SKM-1 (cell line): ENCODE measurements around the gene OSBP2.

Source experiments
- DNase-seq: peaks from one replicate; lab custom pipeline; 2025; ENCODE audit not compliant: unreplicated experiment; lab: John Stamatoyannopoulos, UW

The OSBP2 gene

DNA sequence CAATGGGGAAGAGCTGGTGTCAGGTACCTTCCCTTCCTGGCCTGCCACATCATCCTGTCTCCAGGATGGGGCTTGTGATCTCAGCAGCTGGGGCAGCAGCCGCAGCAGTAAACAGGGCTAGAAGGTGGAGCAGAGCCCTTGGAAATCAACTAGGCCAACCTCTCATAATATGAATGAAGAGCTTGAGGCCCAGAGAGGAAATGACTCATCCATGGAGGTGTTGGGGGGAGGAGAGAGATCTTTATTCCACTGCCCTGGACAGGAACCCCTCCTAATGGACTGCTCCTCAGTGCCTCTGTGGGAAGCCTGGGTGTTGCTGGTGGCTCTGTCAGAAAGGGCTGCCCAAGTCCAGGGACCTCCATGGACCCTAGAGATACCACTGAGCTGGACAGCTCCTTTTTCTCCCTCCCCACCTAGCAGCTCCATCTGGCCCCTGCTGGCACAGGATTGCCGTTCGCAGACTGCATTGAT lies 111.8 kb downstream of the OSBP2 start:
- no peak for DNase-seq

DNA sequence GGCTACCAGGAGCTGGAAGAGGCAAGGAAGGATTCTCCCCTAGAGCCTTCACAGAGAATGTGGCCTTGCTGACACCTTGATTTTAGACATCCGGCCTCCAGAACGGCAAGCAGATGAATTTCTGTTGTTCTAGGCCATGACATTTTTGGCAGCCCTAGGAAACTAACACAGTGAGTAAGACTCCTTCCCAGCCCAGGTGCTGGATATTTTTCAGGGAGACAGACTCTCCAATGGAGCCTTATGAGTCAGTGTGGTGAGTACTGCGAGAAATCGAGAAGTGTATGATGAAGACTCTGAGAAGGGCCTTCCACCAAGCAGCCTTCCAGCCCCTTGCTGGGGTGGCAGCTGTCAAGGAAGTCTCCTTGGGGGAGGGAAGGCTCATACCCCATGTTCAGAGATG lies 114.4 kb downstream of the OSBP2 start:
- no peak for DNase-seq

DNA sequence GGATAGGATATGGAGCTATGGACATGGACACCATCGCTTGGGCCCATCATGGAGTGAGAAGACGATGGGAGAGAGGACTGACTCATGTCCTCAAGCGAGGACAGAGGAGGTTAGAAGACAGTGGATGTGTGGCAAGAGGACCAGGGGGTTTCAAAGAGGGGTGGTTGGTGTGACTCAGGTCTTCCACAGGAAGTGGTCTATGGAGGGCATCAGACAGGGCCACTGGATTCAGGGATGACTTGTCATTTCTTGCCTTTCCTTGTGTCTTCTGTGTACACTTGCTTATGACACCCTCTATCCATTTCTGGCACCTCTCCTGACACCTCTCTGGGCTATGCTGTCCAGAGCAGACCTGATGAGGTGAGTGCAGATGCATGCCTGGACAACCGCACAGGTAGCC lies 115.4 kb downstream of the OSBP2 start:
- DNase-seq, result no peak

DNA sequence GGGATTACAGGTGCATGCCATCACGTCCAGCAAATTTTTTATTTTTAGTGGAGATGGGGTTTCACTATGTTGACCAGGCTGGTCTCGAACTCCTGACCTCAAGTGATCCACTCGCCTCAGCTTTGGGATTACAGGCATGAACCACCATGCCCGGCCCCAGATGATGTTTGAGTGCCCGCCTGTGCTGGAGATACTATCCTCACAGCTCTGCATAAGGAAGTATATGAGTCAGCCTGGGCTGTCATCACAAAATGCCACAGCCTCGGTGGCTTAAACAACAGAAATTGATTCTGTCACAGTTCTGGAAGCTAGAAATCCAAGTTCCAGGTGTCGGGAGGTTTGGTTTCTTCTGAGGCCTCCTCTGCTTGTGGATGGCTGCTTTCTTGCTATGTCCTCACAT lies 119.3 kb downstream of the OSBP2 start:
- no peak for DNase-seq

GRCh38 chr22:30816413-30816812 lies 121.7 kb downstream of the OSBP2 start:
- no peak for DNase-seq

DNA sequence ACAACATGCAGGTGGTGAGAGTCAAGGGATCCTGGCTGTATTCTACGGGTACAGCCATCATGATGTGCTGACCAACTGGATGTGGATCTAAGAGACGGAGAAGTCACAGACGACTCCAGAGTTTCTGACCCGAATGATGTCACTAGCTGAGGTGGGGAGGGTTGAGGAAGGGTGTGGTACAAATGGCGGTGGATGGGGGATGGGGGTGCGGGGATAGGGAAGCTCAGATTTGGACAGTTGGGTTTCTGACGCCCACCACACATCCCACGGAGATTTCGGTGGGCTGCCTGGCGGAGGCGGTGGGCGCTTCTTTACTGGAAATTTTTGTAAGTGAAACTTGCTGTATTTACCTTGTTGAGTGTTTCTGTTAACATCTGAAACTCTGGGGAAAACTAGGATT lies 126.7 kb downstream of the OSBP2 start:
- DNase-seq, result no peak

- DNase-seq, result no peak
Measured at GRCh38 chr22:30821863-30822215, 127.2 kb downstream of the OSBP2 start.

DNA sequence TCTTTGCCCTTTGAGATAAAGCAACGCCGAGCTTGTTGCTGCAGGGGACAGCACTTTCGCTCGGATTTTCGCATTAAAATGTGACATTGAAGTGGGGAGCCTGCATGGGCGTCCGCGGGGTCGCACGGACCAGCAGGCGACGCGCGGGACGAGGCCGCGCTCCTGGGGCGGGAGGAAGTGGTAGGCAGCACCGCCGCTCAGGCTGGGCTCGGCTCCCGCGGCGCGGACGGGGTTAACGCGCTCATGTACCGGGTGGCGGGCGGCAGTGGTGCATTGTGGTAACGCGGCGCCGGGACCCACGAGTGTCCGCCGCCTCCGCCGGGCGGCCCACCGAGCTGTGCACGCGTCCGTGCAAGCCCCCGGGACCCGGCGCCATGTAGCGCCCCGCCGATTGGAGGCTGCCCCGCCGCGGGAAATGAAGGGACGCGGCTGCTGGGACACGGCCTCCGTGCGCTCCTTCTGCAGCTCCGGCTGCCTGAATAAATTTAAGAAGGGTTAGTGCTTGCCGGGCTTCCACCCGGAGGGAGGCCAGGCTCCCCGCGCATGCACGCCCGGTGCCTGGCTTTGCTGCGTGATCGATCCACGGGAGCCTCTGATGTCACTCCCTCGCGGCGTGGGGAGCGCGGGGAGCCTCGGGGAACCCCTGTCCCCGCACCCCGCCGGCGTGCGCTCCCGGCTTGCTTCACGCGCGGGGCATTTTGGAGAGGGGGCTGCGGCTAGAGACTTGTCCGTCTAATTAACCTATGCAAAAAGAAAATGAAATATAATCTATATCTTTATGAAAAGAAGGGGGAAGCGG lies 127.7 kb downstream of the OSBP2 start:
- DNase-seq, result no peak

DNA sequence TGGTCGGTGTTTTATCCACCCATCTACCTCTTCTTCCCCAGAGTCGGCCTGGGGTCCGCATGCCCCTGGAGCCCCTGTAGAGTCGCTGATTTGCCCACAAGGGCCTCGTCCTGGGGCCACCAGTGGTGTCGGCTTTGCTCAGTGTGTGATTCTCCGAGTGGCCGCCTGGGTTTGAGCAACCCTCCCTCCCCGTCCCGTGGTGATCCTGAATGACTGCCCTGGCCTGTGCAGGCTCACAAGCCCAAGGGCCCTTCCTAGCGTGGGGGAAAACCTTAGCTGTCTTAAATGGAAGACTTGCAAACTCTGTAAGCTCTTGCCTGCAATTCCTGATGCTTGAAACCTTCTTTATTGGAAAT lies 128.3 kb downstream of the OSBP2 start:
- DNase-seq, result no peak

- DNase-seq, result no peak
Measured at GRCh38 chr22:30824096-30824495, 129.4 kb downstream of the OSBP2 start.

DNA sequence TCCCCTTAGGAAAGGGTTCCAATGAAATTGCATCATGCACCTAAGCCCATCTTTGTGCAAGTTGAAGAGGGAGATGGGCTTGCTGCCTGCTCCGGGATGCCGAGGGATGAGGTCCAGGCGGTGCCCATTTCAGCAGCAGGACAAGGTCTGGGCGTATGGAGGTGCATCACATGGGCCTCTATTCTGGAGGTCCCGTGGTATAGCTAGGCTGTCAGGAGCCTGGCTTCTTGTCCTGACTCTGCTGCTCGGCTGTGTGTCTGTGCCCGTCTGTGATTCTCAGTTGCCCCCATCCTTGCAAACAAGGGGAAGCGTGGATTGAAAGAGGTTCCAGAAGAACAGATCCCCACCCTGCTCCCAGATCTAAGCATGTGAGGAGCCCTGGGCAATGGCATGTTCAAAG lies 130.0 kb downstream of the OSBP2 start:
- no peak for DNase-seq

DNA sequence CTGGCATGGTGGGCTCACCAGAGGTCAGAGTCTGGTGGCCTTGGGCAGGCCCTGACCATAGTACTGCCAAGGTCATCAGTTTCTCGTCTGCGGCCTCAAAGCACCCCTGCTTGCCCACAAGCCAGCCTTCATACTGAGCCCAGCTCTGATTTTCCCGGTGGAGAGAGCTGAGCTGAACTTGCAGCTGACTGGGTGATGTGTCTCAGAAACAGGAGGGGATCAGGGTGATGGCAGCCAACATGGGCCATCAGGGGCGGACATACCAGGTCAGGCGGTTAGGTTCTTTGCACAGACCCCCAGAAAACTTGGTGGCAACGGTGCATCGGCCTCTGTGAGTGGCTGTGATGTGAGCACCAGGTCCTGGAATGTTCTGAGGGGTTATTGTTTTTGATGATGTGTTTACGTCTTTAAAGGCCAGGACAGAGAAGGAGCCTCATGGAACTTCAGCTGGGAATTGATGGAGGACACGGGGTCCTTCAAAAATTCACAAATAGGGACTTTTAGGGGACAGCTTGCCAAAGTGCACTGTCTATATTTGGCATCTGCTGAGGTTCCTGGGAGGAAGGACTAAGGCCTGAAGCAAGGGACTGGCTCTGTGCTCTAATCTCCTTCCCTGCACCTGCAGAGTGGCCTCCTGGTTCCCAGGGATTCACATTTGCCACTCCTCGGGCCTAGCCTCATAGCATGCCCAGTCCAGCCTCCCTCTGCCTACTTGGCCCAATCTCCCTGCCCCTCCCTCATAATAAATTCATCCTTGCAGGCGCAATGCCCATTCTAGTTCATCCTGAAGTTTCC lies 131.2 kb downstream of the OSBP2 start:
- no peak for DNase-seq

GRCh38 chr22:30826670-30827355 lies 132.1 kb downstream of the OSBP2 start:
- DNase-seq, result no peak

DNA sequence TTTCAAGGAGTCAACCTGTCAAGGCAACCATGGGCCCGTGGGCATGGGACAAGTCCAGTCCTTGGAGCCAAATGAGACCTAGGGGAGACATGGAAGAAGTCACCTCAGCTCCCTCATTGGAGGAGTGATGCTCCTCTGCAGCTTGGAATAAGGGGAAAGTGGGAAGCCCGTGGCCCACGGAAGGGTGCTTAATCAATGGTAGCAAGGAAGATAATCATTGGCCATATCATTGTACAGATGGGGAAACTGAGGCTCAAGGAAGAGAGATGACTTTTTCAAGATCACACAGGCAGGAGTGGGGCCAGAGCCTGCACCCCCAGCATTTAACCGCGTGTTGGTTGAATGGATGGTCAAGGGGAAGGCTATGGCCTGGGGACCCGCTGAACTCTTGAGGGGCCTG lies 133.0 kb downstream of the OSBP2 start:
- DNase-seq, result no peak

DNA sequence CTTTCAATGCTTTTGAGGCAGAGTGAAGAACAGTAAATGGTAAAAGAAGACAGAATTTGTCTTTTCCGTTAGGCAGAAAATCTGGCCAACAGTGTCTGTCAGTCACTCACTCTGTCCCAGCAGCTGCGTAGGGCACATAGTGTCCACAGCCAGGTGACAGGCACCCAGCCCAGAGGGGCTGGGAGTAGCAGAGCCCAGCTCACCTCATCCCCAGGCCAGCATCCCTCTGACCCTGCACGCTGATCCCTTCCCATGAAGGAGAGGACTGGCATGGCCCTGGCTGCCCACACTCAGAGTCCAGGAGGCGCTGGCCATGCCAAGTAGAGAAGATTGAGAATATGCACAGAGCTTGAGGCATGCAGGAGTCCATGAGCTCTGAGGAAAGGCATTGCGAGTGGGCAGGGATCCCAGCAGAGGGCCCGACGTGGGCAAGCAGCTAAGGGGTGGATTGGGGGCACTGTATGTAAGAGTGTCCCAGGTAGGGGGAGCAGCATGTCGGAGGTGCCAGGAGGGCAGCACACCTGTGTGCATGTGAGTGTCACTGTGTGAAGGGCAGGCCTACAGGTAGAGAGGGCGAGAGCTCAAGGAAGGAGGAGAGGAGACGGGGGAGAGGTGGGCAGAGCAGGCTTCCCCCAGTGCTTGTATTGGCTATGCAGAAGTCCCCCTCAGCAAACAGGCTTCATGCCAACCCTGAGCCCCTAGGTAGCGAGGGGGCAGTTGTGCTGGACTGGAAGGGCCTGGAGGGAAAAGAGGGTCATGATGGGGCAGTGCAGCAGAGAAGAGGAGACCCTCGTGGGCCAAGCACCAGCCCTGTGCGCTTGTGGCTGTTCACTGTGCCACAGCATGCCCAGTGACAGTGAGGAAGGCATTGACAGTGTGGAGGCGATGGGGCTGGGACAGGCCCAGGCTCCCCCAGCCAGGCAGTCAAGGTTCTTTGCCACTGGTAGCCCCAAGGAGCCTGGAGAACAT lies 133.8 kb downstream of the OSBP2 start:
- no peak for DNase-seq

GRCh38 chr22:30829901-30830550 lies 135.4 kb downstream of the OSBP2 start:
- DNase-seq, result no peak

GRCh38 chr22:30830907-30831306 lies 136.2 kb downstream of the OSBP2 start:
- DNase-seq, result no peak

- DNase-seq, result no peak
Measured at GRCh38 chr22:30832407-30832987, 137.8 kb downstream of the OSBP2 start.

GRCh38 chr22:30833322-30833721 lies 138.6 kb downstream of the OSBP2 start:
- no peak for DNase-seq

DNA sequence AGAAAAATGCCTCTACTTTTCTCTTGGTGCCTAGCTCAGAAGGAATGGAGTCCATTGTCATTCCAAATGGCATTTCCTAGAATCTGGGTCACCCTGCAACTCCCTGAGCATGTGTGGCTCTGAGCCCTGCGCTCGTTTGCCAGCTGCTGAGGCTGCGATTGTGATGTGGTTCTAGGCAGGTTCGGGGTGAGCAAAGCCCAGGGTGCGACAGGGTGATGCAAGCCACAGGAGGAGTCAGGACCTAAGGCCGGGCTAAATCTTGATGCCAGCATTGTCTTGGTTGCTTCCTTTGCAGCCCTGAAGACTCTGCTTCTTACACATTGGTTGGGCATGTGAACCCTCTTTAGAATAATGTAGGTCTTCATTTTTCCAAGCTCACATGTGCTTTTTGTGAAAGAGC lies 142.9 kb downstream of the OSBP2 start:
- DNase-seq, result no peak
